ENCODE results near the gene SPATS2L. TPM values are rescaled to one million over a fixed set of nuclear protein-coding genes. Genes with fewer than 3 reads are reported as not detected.

The SPATS2L gene
- total and polyA plus RNA-seq, 5 donors from 2014 or later = 9.9 to 20.9 (median 19.2) TPM

DNA sequence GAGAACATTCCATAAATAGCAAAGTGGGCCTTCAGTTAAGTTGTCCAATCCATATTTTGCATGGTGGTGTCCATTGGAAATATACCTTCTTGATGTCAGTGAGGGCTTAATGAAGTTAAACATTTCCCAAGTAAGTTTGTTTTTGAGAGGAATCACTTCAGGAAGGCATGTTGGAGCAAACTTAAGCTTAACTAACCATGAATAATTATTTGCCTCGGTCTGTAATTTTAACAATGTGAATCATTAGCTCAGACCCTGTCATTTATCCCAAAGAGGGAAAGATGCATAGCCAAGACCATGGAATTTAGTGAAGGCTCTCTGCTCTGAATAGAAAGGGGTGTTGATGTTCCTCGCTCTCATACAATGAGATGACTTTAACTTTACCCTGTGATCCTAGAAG is 47.4 kb downstream of the SPATS2L start:
- H3K36me3 Mint-ChIP-seq = peaks cover 3% of the 10 kb centered on the region
- no peaks in the 10 kb centered on the region for H3K27me3 Mint-ChIP-seq
- H3K9me3 Mint-ChIP-seq = no peaks in the 10 kb centered on the region
- no peaks in the 10 kb centered on the region for H3K27me3 ChIP-seq (ENCODE audit: control insufficient read depth, insufficient read depth, low read length)
- no peak overlapping the region for H3K4me3 Mint-ChIP-seq
- no peaks in the 10 kb centered on the region for H3K9me3 ChIP-seq (ENCODE audit: control insufficient read depth in 2 of 2, low read length in 2 of 2)
- no peaks in the 10 kb centered on the region for H3K4me1 ChIP-seq (ENCODE audit: control insufficient read depth, insufficient read depth, low read length, poor library complexity, severe bottlenecking)
- H3K4me1 Mint-ChIP-seq = peaks cover 0 to 10% (median 0%) of the 10 kb centered on the region in 4 donors
- ATAC-seq (ENCODE audit: low read depth in 2 of 2) (no peak), DNase-seq (no peak)
- no peak overlapping the region for H3K4me3 ChIP-seq (ENCODE audit: low read depth, low read length)
- H3K36me3 ChIP-seq (ENCODE audit: control insufficient read depth, insufficient read depth, low read length) = no peaks in the 10 kb centered on the region
- no peak overlapping the region for H3K27ac ChIP-seq (ENCODE audit: insufficient read depth, low read length, poor library complexity, severe bottlenecking)
- no peak overlapping the region for H3K27ac Mint-ChIP-seq

DNA sequence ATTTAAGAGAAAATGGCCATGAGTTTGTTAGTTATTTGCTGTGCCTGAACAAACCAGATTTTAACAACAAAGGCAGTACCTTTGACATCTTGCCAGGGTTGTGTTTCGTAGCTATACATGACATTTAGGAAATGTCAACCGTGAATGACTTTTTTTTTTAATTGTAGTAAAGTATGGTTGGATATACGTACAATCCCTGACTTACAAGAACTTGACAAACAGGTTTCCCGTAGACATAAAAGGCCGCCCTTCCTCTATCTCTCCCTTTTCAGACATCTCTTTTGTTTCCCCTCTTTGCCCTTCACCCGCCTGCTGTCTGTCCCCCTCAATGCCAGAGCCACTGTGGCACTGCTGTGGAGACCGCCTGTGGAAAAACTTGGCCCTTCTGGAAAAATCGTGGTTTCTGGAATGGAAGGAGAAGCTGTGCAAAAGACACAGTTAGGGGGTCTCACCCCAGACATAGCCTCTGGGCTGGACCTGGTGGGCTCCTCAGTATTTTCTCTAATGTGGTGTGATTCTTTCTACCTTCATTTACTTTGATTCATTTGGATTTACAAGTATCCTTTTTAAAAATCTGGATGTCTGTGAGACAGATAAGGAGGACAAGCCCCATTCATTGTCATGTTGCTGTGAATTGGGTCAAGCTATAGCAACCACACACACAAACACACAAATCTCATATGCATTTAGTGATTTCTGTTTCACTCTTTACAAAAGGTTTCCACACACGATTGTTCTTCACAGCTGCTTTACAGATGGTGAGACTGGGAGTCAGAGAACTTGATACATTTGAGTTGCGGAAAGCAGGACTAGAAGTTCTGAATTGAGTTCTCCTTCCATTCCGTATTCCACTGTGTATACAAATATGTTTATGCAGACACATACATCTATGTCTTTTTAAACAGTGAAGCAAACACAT is 48.6 kb downstream of the SPATS2L start:
- Histone ChIP-seq H3K9me3 (ENCODE audit: control insufficient read depth in 2 of 2, low read length in 2 of 2) (no peaks in the 10 kb centered on the region), H3K4me3 (ENCODE audit: low read depth, low read length) (no peak overlapping the region), H3K27me3 (ENCODE audit: control insufficient read depth, insufficient read depth, low read length) (no peaks in the 10 kb centered on the region), H3K36me3 (ENCODE audit: control insufficient read depth, insufficient read depth, low read length) (no peaks in the 10 kb centered on the region), H3K4me1 (ENCODE audit: control insufficient read depth, insufficient read depth, low read length, poor library complexity, severe bottlenecking) (no peaks in the 10 kb centered on the region), H3K27ac (ENCODE audit: insufficient read depth, low read length, poor library complexity, severe bottlenecking) (no peak overlapping the region)
- DNase-seq = no peak
- ATAC-seq (ENCODE audit: low read depth in 2 of 2) = no peak
- H3K36me3 Mint-ChIP-seq = peaks cover 2% of the 10 kb centered on the region
- peaks cover 0 to 2% (median 0%) of the 10 kb centered on the region in 7 donors for H3K9me3 Mint-ChIP-seq
- H3K4me3 Mint-ChIP-seq = no peak overlapping the region
- no peaks in the 10 kb centered on the region for H3K27me3 Mint-ChIP-seq
- peaks cover 0 to 10% (median 0%) of the 10 kb centered on the region in 4 donors for H3K4me1 Mint-ChIP-seq
- no peak overlapping the region for H3K27ac Mint-ChIP-seq

DNA sequence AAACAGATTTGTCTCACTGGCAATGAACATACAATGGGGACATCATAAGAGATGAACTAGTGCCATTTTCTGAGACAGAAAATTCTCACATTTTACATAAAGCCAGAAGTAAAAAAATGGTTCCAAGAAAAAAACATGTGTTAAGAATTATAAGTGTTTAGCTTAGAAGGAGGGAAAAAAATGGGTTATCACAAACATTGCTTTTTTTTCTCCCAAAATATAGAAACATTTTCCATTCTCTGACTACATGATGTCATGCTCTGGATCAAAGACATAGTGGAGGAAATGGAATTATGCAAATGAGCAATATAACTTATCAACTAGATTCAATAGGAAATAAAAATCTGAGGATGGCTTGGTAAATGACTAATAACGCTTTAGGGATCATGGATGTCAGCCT is 49.8 kb downstream of the SPATS2L start:
- no peaks in the 10 kb centered on the region for H3K27me3 Mint-ChIP-seq
- H3K27ac ChIP-seq (ENCODE audit: insufficient read depth, low read length, poor library complexity, severe bottlenecking) = no peak overlapping the region
- no peaks in the 10 kb centered on the region for H3K36me3 ChIP-seq (ENCODE audit: control insufficient read depth, insufficient read depth, low read length)
- peaks cover 0 to 10% (median 0%) of the 10 kb centered on the region in 4 donors for H3K4me1 Mint-ChIP-seq
- DNase-seq (no peak), ATAC-seq (ENCODE audit: low read depth in 2 of 2) (no peak)
- H3K27me3 ChIP-seq (ENCODE audit: control insufficient read depth, insufficient read depth, low read length) = no peaks in the 10 kb centered on the region
- no peak overlapping the region for H3K4me3 ChIP-seq (ENCODE audit: low read depth, low read length)
- H3K4me1 ChIP-seq (ENCODE audit: control insufficient read depth, insufficient read depth, low read length, poor library complexity, severe bottlenecking) = no peaks in the 10 kb centered on the region
- H3K36me3 Mint-ChIP-seq = no peaks in the 10 kb centered on the region
- H3K27ac Mint-ChIP-seq = no peak overlapping the region
- H3K9me3 ChIP-seq (ENCODE audit: control insufficient read depth in 2 of 2, low read length in 2 of 2) = no peaks in the 10 kb centered on the region
- H3K9me3 Mint-ChIP-seq = peaks cover 0 to 2% (median 0%) of the 10 kb centered on the region in 7 donors
- no peak overlapping the region for H3K4me3 Mint-ChIP-seq

DNA sequence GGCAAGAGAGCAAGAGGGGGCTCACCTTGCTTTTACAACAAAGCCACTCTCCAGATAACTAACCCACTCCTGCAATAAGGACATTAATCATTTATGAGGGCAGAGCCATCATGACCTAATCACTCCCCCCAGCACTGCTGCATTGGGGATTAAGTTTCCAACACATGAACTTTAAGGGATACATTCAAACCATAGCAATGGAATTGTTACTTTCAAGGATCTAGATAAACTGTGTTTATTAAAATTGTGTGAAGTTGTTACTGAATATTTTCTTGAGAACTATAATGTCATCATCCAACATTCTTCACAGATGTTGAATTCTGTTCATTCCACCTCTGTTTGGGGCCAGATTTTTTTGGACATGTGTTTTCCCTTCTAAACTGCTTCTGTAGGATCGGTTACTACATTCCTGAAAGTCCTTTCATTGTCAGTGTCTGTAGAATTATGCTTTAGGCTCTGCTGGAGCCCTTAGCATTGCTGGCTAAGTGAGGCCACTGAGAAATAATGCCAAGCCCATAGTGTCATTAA is 50.4 kb downstream of the SPATS2L start:
- no peak overlapping the region for H3K27ac Mint-ChIP-seq
- H3K27me3 ChIP-seq (ENCODE audit: control insufficient read depth, insufficient read depth, low read length) = no peaks in the 10 kb centered on the region
- H3K27ac ChIP-seq (ENCODE audit: insufficient read depth, low read length, poor library complexity, severe bottlenecking) = no peak overlapping the region
- DNase-seq (no peak), ATAC-seq (ENCODE audit: low read depth in 2 of 2) (no peak)
- H3K36me3 Mint-ChIP-seq = no peaks in the 10 kb centered on the region
- peaks cover 0 to 10% (median 0%) of the 10 kb centered on the region in 4 donors for H3K4me1 Mint-ChIP-seq
- H3K36me3 ChIP-seq (ENCODE audit: control insufficient read depth, insufficient read depth, low read length) = no peaks in the 10 kb centered on the region
- no peak overlapping the region for H3K4me3 ChIP-seq (ENCODE audit: low read depth, low read length)
- H3K9me3 ChIP-seq (ENCODE audit: control insufficient read depth in 2 of 2, low read length in 2 of 2) = no peaks in the 10 kb centered on the region
- no peaks in the 10 kb centered on the region for H3K4me1 ChIP-seq (ENCODE audit: control insufficient read depth, insufficient read depth, low read length, poor library complexity, severe bottlenecking)
- peaks cover 0 to 2% (median 0%) of the 10 kb centered on the region in 7 donors for H3K9me3 Mint-ChIP-seq
- H3K4me3 Mint-ChIP-seq = no peak overlapping the region
- no peaks in the 10 kb centered on the region for H3K27me3 Mint-ChIP-seq

DNA sequence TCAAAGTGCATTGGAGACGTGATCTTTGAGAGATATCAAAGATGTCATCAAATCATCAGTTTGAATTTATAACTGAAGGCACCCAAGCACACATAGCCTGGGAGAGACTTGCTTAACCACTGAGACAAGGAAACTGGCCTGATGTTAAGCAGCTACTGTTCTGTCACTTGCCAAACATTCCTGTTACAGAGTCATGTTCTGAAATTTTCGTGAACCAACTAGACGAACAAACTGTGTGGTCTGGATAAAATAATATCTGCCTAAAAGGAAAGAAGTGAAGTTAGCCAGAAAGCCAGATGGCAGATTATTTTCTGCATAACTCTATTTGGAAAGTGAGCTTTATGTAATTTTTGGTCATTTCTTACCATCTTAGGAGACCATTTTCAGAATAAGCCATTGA is 51.4 kb downstream of the SPATS2L start:
- H3K36me3 ChIP-seq (ENCODE audit: control insufficient read depth, insufficient read depth, low read length) = no peaks in the 10 kb centered on the region
- no peaks in the 10 kb centered on the region for H3K9me3 ChIP-seq (ENCODE audit: control insufficient read depth in 2 of 2, low read length in 2 of 2)
- Mint-ChIP-seq H3K27me3 (no peaks in the 10 kb centered on the region), H3K36me3 (no peaks in the 10 kb centered on the region), H3K4me3 (no peak overlapping the region), H3K4me1 (peaks cover 0 to 10% (median 0%) of the 10 kb centered on the region in 4 donors), H3K27ac (no peak overlapping the region), H3K9me3 (peaks cover 0 to 2% (median 0%) of the 10 kb centered on the region in 7 donors)
- no peak overlapping the region for H3K27ac ChIP-seq (ENCODE audit: insufficient read depth, low read length, poor library complexity, severe bottlenecking)
- no peaks in the 10 kb centered on the region for H3K4me1 ChIP-seq (ENCODE audit: control insufficient read depth, insufficient read depth, low read length, poor library complexity, severe bottlenecking)
- H3K4me3 ChIP-seq (ENCODE audit: low read depth, low read length) = no peak overlapping the region
- no peaks in the 10 kb centered on the region for H3K27me3 ChIP-seq (ENCODE audit: control insufficient read depth, insufficient read depth, low read length)
- no peak for DNase-seq
- ATAC-seq (ENCODE audit: low read depth in 2 of 2) = no peak

DNA sequence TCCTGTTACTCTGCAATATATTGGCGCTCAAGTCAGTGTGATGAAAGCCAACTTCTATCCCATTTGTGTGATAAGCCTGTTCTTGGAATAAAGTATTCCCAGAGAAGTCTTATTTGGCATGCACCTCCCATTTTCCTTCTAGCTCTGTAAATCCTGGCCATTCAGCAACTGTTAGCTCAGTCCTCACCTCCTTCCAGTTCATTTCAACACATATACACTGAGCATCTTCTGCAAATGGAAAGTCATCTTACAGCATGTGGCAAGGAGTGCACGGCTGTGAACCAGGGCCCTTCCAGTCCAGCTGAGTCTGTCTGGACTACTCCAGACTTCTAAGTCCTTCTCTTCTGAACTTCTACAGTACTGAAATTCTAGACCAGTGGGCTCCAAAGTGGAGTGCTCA is 53.1 kb downstream of the SPATS2L start:
- ATAC-seq (ENCODE audit: low read depth in 2 of 2) = no peak
- DNase-seq = no peak
- no peak overlapping the region for H3K4me3 Mint-ChIP-seq

DNA sequence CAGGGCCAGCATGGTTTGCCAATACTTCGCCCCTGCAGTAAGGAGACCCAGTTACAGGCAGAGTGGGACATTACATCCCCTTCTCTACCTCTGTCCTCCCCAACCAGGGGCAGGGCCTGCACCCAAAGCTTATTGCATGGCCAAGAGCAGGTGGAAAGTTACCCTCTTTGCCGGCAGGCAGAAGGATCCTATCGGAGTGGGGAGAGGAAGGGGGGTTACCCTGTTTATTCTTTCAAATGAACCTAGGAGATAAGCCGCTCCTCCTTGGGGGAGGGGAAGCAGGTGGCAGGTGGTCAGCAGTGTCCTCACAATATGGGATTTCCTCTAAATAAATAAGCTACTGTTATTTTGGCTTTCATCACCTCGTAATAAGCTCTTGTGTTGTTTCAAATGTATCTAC is 53.9 kb downstream of the SPATS2L start:
- H3K36me3 Mint-ChIP-seq = no peaks in the 10 kb centered on the region
- Histone ChIP-seq H3K27me3 (ENCODE audit: control insufficient read depth, insufficient read depth, low read length) (no peaks in the 10 kb centered on the region), H3K36me3 (ENCODE audit: control insufficient read depth, insufficient read depth, low read length) (no peaks in the 10 kb centered on the region), H3K9me3 (ENCODE audit: control insufficient read depth in 2 of 2, low read length in 2 of 2) (no peaks in the 10 kb centered on the region), H3K27ac (ENCODE audit: insufficient read depth, low read length, poor library complexity, severe bottlenecking) (no peak overlapping the region), H3K4me1 (ENCODE audit: control insufficient read depth, insufficient read depth, low read length, poor library complexity, severe bottlenecking) (no peaks in the 10 kb centered on the region), H3K4me3 (ENCODE audit: low read depth, low read length) (no peak overlapping the region)
- no peak for DNase-seq
- H3K27me3 Mint-ChIP-seq = no peaks in the 10 kb centered on the region
- peaks cover 0 to 6% (median 0%) of the 10 kb centered on the region in 4 donors for H3K4me1 Mint-ChIP-seq
- H3K4me3 Mint-ChIP-seq = no peak overlapping the region
- ATAC-seq (ENCODE audit: low read depth in 2 of 2) = no peak
- H3K27ac Mint-ChIP-seq = no peak overlapping the region
- H3K9me3 Mint-ChIP-seq = peaks cover 0 to 2% (median 0%) of the 10 kb centered on the region in 7 donors

More for the DNA sequence above, 53.1 kb downstream of the SPATS2L start:
- Histone ChIP-seq H3K36me3 (ENCODE audit: control insufficient read depth, insufficient read depth, low read length) (no peaks in the 10 kb centered on the region), H3K27me3 (ENCODE audit: control insufficient read depth, insufficient read depth, low read length) (no peaks in the 10 kb centered on the region), H3K27ac (ENCODE audit: insufficient read depth, low read length, poor library complexity, severe bottlenecking) (no peak overlapping the region), H3K4me3 (ENCODE audit: low read depth, low read length) (no peak overlapping the region), H3K4me1 (ENCODE audit: control insufficient read depth, insufficient read depth, low read length, poor library complexity, severe bottlenecking) (no peaks in the 10 kb centered on the region), H3K9me3 (ENCODE audit: control insufficient read depth in 2 of 2, low read length in 2 of 2) (no peaks in the 10 kb centered on the region)
- peaks cover 0 to 2% (median 0%) of the 10 kb centered on the region in 7 donors for H3K9me3 Mint-ChIP-seq
- H3K27me3 Mint-ChIP-seq = no peaks in the 10 kb centered on the region
- peak overlapping the region in 1 of 3 donors; percentile 1 for H3K27ac Mint-ChIP-seq
- no peaks in the 10 kb centered on the region for H3K36me3 Mint-ChIP-seq
- H3K4me1 Mint-ChIP-seq = peaks cover 0 to 10% (median 0%) of the 10 kb centered on the region in 4 donors
